22Rv1 (cell line): ENCODE measurements around the gene FOXN1.

ENCODE experiments used
- CTCF ChIP-seq: fragments of 450-650 bp; IDR thresholded peaks from 2 replicates; pipeline ENCODE4 v1.5.1; 2017; ENCODE audit warnings: mild to moderate bottlenecking
- ZFX ChIP-seq: fragments of 450-650 bp; IDR thresholded peaks from 2 replicates; pipeline ENCODE4 v1.6.1; 2017; ENCODE audit warnings: antibody characterized with exemption, borderline replicate concordance

GRCh38 chr17:28508211-28508724, 2.1 kb downstream of the FOXN1 start:
- TF ChIP-seq CTCF (no peak), ZFX (no peak)
